HK-2 (cell line): ENCODE data around the gene SCYGR6.
"Not testable (repeated sequence)": the region's sequence is repeated elsewhere in the genome, so short reads cannot be mapped to it uniquely, and the experiment has no call there.

Source experiments
- DNase-seq: peaks from one replicate; pipeline ENCODE4 v3.0.0-alpha.2; 2018; ENCODE audit not compliant: unreplicated experiment

Gene SCYGR6

GRCh38 chr2:227724394-227725039 lies at the start of gene SCYGR6:
TSS of gene SCYGR6 (minus strand) at chr2:227724757. CDS start at chr2:227724757, 0 bp downstream.
- DNase-seq, result no peak

DNA sequence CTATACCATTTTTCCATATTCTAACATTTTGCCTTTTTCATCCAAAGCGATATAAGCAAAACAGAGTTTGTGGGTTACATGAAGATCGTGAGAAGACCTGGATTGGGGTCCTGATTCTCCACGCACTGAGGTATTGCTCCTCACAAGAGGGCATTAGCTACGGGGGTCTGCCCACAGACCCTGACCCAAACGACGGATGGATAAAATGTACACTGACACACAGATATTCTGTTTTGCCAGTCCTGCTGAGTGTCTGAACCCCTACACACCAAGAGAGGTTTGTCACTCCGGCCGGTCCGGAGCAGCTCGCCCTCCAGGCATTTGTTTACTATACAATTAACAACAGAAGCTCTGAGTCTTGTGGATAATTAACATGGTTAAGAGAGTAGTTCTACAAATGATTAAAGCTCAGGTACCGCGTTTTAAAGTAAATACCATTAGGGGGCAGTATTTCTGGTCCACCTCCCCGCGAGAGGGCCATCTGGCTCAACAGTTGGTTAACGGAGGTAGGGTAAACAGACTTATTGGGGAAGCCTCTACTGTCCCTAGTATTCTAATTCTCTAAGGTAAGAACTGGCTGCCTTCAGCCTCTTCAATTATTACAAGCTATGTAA lies 49.6 kb upstream of the SCYGR6 start:
- no peak for DNase-seq

- no peak for DNase-seq
Measured at GRCh38 chr2:227772932-227773331, 48.4 kb upstream of the SCYGR6 start.

GRCh38 chr2:227772197-227772661 lies 47.7 kb upstream of the SCYGR6 start:
- no peak for DNase-seq

DNA sequence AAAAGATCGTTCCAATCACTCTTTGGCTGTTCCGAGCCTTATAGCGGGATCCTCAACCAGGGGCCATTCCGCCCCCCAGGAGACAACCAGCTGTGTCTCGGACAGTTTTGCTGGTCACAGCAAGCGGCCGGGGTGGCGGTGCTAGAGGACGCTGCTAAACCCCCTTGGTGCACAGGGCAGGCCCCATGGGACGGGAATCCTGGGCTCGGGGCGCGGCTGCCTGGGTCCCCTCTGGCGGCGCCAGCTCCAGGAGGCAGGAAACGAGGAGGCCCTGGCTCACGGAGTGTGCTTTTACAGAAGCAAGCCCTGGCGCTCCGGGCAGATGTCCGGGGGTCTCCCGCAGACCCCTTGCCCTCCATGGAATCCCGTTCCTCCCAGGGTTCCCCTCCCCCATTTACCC lies 43.3 kb upstream of the SCYGR6 start:
- no peak for DNase-seq

- DNase-seq, result peak; percentile 83
Measured at GRCh38 chr2:227766373-227766883, 41.9 kb upstream of the SCYGR6 start.

GRCh38 chr2:227765788-227766372 lies 41.3 kb upstream of the SCYGR6 start:
- no peak for DNase-seq

- peak; percentile 17 for DNase-seq
Measured at GRCh38 chr2:227761740-227762476, 37.4 kb upstream of the SCYGR6 start.

- DNase-seq, result peak; percentile 83
Measured at GRCh38 chr2:227759411-227760118, 35.0 kb upstream of the SCYGR6 start.

DNA sequence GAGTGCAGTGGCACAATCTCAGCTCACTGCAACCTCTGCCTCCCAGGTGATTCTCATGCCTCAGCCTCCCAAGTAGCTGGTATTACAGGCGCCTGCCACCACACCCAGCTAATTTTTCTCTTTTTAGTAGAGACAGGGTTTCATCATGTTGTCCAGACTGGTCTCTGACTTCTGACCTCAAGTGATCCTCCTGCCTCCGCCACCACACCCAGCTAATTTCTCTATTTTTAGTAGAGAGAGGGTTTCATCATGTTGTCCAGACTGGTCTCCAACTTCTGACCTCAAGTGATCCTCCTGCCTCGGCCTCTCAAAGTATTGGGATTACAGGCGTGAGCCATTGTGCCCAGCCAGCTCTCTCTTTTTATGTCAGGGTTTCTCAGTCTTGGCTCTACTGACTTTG lies 31.7 kb upstream of the SCYGR6 start:
- not testable (repeated sequence) for DNase-seq

DNA sequence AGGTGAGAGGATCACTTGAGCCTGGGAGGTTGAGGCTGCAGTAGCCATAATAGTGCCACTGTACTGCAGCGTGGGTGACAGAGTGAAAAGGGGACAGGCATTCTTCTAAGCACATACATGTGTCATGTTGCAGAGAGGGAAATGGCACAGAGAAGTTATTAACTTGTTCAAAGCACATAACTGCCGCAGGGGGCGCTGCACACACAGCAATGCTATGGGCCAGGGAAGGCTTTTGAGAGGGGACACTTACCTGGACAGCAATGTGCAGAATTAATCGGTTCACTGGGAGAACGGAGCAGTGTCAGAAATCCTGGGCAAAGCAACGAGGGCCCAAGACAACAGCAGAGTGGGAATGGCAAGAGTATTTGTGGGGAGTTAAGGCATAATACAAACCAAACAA lies 23.5 kb upstream of the SCYGR6 start:
- DNase-seq, result no peak

DNA sequence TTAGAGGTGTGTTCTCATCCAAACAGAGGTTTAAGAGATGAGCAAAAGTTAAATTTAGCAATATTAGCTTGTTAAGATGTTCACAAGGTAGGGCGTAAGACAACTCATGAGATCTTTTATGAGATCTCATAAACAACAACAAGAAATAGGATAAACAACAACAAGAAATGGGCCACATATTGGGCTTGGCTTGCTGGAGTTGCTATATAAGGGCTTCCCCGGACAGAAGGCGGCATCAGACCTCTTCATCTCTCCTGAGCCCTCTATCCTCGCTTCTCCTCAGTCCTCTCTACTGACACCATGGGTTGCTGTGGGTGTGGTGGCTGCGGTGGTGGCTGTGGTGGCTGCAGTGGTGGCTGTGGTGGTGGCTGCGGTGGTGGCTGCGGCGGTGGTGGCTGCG lies 21.0 kb upstream of the SCYGR6 start, which contains the start of gene SCYGR8:
Gene SCYGR8, plus strand, starts transcription at position 301 of the 400 bp plus-strand sequence. Its CDS starts 0 bp downstream, at position 301.
- DNase-seq, result no peak

- not testable (repeated sequence) for DNase-seq
Measured at GRCh38 chr2:227740705-227741104, 16.1 kb upstream of the SCYGR6 start.

DNA sequence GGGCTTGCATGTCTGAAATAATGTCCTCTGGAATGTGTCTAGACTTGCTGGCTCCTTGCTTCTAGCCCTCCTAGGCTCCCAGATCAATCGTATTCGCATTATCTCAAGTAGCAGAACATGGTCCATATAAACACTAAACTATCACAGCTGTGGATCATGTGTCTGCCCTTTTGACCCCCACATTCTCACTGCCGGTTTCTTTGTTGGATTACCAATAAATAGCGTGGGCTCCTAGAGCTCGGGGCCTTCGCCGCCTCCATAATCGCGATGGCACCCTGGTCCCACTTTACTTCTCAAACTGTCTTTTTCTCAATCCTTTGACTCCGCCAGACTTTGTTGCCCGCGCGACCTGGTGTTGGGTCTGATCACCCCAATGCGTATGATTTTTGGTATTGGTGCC lies 14.8 kb upstream of the SCYGR6 start:
- DNase-seq, result no peak

DNA sequence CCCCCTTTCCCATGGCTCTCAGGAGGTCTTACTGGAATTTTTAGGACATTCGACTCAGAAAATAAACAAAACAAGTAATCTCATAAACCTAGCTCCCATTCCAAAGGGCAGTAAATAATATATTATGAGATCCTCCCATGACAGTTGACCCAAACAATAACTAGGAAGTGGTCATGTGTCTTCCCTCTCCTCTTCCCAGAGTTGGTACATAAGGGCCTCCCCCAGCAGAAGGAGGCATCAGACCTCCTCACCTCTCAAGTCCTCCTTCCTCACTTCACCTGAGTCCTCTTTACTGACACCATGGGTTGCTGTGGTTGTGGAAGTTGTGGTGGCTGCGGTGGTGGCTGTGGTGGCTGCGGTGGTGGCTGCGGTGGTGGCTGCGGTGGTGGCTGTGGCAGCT lies 3.5 kb upstream of the SCYGR6 start, which contains the start of gene SCYGR7:
Gene SCYGR7, plus strand, starts transcription at position 301 of the 400 bp plus-strand sequence. Its CDS starts 0 bp downstream, at position 301.
- no peak for DNase-seq

GRCh38 chr2:227722821-227723220 lies 1.7 kb downstream of the SCYGR6 start:
- not testable (repeated sequence) for DNase-seq

- no peak for DNase-seq
Measured at GRCh38 chr2:227720680-227721079, 3.9 kb downstream of the SCYGR6 start.

- no peak for DNase-seq
Measured at GRCh38 chr2:227719641-227720040, 4.9 kb downstream of the SCYGR6 start.

DNA sequence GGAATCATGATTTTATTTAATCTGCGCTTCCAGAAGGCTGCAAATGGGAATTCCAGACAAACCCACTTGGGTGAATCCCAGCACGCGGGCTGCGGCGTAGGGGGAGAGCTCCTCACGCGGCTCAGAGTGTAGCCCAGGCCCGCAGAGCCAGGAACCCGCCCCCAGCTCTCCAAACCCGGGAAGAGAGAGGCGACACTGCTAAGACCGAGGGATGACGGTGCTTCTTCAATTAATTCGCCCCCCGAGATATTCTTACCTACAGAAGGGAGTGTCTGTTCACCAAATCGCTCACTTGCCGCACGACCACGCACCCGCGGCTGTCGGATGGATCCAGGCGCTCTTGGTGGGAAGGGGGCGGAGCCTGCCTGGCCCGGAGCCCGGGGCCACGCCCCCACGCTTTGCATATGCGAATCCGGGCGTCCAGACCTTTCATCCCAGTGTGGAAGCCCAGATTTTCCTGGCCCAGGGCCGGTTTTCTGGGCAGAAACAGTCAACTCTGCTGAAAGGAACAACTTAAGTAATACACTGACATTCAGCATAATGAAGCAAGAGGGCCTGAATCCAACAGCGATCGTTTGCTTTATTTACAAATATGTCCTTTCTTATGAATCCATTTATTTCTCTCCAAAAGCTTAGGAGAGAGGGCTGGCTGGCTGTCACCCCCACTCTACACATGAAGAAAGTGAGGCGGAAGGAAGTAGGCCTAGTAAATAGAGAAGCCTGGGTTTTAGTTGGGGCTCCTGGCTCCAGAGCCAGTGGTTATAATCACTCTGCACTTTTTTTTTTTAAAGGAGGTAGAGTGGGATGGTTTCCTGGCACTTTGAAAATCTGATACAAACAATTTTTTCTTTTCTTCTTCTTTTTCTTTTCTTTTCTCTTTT lies 6.6 kb downstream of the SCYGR6 start, which contains the start of gene SLC19A3:
Gene SLC19A3, minus strand, starts transcription at position 342 of the 881 bp plus-strand sequence. CDS start 15,710 bp downstream, outside the sequence.
- DNase-seq, result peak; percentile 18

GRCh38 chr2:227716501-227716900 lies 8.1 kb downstream of the SCYGR6 start:
- no peak for DNase-seq
